NK-92 (cell line): ENCODE data around the gene ZKSCAN8.

ENCODE experiments used
- DNase-seq: peaks from one replicate; lab custom pipeline; 2025; ENCODE audit not compliant: unreplicated experiment; lab: John Stamatoyannopoulos, UW

The ZKSCAN8 gene

DNA sequence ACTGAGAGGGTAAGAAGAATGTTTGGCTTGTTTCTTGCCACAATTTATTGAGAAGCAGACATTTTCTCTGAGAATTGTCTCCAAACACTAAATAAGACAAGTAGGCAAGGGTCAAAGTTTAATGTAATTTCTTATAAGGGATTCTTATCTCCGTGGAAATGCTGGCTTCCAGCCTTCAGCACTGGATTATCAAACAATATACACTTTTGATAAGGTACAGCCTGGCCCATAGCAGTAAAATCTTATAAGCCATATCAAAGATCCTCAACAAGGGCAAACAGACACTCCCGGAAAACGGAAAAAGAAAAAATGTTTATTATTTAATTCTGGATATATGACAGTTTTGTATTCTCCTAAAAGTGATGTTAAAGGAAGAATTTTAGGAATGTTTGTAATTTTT, 64.8 kb downstream of the ZKSCAN8 start:
- DNase-seq, result no peak

GRCh38 chr6:28206928-28207509, 65.3 kb downstream of the ZKSCAN8 start:
- DNase-seq, result no peak

- DNase-seq, result no peak
These were observed 65.9 kb downstream of the ZKSCAN8 start for GRCh38 chr6:28207510-28208110.

DNA sequence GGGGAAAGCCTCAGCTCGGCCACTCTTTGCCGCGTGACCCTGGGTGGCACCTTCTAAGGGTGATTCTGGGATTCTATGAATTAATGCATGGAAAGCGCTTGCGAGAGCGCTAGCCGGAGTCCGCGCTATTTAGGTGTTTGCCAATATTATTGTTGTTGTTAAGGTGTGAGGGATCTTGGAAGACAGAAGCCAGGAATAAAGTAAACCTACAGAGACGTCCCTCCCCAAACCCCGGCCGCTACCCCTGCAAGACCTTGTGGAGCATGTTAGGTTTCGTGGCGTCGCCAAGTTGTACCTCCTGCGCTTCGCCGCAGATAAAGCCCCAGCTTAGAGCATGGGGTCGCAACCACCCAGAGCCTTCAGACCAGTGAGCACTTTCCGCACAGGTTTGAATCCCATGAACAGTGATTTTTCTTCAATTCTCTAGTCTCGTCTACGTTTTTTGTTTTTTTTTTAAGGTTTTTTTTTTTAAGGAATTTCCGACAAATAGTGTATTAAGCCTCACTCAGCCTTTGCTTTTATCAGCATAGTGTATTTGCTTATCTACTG, 66.5 kb downstream of the ZKSCAN8 start:
- no peak for DNase-seq
